ENCODE measurements around the gene DYNLT4. TPM values are rescaled to one million over a fixed set of nuclear protein-coding genes. Genes with fewer than 3 reads are reported as not detected.
A peak's percentile ranks its signal among the peaks of the same experiment; 100 is the strongest.

DYNLT4 gene, protein sequence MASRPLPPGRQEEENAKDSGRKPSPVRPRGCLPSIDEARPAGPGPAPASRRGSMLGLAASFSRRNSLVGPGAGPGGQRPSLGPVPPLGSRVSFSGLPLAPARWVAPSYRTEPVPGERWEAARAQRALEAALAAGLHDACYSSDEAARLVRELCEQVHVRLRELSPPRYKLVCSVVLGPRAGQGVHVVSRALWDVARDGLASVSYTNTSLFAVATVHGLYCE
- 10 to 100 TPM in 4 of 6 donors, 1 to 10 TPM in 2; 1.2 to 38.8 (median 10.9) TPM for total RNA-seq

DNA sequence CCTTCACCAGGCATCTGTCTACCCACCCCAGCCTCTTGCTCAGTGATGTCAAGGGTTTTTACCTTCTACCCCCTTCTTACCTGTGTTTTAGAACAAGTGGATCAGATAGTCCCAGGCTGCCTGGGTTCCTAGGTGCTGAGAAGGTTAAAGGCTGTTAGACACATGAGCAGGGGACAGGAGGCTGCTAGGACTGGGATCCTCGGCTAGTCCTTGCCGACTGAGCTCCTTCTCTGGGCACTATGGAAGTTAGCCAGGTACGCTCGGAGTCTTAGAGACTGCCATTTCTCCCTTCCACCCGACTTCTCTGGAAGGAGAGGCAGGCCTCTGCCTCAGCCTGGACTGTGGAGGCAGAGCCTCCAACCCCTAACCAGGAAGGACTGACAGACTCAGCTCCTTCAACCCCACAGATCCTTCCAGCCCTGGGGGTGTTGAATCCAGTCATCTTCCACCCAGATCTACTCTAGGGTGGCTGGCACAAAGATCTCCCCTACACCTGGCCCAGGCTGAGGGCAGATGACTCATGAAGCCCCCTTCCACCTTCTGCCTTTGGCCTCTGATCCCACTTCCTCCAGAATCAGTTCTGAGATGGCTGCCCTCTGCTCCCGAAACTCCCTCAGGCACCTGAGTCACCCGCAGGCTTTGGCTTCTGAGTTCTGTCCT is at the start of gene DYNLT4:
TSS of gene DYNLT4 (minus strand) at position 648 of the 660 bp plus-strand sequence. CDS start 683 bp downstream, outside the sequence.
- TF ChIP-seq EP300 (IDR thresholded peaks at IDR 0.05) (no peak), POLR2AphosphoS5 (IDR thresholded peaks at IDR 0.05) (no peak), POLR2A (IDR thresholded peaks at IDR 0.05) (peak in 1 of 4 donors; percentile 87)
- TF ChIP-seq, protein P1, sequence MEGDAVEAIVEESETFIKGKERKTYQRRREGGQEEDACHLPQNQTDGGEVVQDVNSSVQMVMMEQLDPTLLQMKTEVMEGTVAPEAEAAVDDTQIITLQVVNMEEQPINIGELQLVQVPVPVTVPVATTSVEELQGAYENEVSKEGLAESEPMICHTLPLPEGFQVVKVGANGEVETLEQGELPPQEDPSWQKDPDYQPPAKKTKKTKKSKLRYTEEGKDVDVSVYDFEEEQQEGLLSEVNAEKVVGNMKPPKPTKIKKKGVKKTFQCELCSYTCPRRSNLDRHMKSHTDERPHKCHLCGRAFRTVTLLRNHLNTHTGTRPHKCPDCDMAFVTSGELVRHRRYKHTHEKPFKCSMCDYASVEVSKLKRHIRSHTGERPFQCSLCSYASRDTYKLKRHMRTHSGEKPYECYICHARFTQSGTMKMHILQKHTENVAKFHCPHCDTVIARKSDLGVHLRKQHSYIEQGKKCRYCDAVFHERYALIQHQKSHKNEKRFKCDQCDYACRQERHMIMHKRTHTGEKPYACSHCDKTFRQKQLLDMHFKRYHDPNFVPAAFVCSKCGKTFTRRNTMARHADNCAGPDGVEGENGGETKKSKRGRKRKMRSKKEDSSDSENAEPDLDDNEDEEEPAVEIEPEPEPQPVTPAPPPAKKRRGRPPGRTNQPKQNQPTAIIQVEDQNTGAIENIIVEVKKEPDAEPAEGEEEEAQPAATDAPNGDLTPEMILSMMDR (IDR thresholded peaks at IDR 0.05) = no peak
- peak in 1 of 2 donors; percentile 0 for ATAC-seq (ENCODE audit: low FRiP score in 2 of 2)
- Histone ChIP-seq H3K27ac (peak within 1 kb of the TSS; percentile 93 to 99 (median 98)), H3K36me3 (peaks cover 17 to 49% (median 42%) of the 10 kb centered on the region in 4 donors), H3K27me3 (no peaks in the 10 kb centered on the region), H3K4me1 (peaks cover 75 to 95% (median 92%) of the 10 kb centered on the region in 4 donors), H3K9me3 (no peaks in the 10 kb centered on the region), H3K4me3 (peak within 1 kb of the TSS in 1 of 4 donors; percentile 31)
- DNase-seq = no peak
- WGBS, 2 donors = 0 to 61% methylated on average over 1 to 7 of the region's 7 CpGs

- Histone ChIP-seq H3K9me3 (no peaks in the 10 kb centered on the region), H3K27ac (no peak overlapping the region), H3K27me3 (no peaks in the 10 kb centered on the region), H3K4me3 (no peak overlapping the region), H3K36me3 (peaks cover 0 to 15% (median 3%) of the 10 kb centered on the region in 4 donors), H3K4me1 (no peaks in the 10 kb centered on the region)
- WGBS, 2 donors = 65 to 92% methylated on average over 7 of the region's 7 CpGs
- DNase-seq (peak in 1 of 2 donors; percentile 38), ATAC-seq (ENCODE audit: low FRiP score in 2 of 2) (peak in 1 of 2 donors; percentile 78)
- no peak for TF ChIP-seq POLR2AphosphoS5 (IDR thresholded peaks at IDR 0.05)
- TF ChIP-seq, protein P1 (IDR thresholded peaks at IDR 0.05) = peak in 4 of 6 experiments; percentile 14 to 48 (median 34)
Observed at GRCh38 chr1:44855742-44856141, 48.6 kb upstream of the DYNLT4 start.

GRCh38 chr1:44854970-44855369 is 47.8 kb upstream of the DYNLT4 start:
- WGBS, 2 donors = 65 to 68% methylated on average over 1 of the region's 1 CpG
- Histone ChIP-seq H3K4me3 (no peak overlapping the region), H3K27me3 (no peaks in the 10 kb centered on the region), H3K36me3 (peaks cover 0 to 22% (median 3%) of the 10 kb centered on the region in 4 donors), H3K27ac (no peak overlapping the region), H3K9me3 (no peaks in the 10 kb centered on the region), H3K4me1 (no peaks in the 10 kb centered on the region)
- ATAC-seq (ENCODE audit: low FRiP score in 2 of 2) (no peak), DNase-seq (no peak)
- no peak for TF ChIP-seq POLR2A (IDR thresholded peaks at IDR 0.05)
- TF ChIP-seq, protein P1 (IDR thresholded peaks at IDR 0.05) = no peak
- TF ChIP-seq EP300 (IDR thresholded peaks at IDR 0.05) = no peak
- TF ChIP-seq POLR2AphosphoS5 (IDR thresholded peaks at IDR 0.05) = no peak

- Histone ChIP-seq H3K4me1 (no peaks in the 10 kb centered on the region), H3K9me3 (no peaks in the 10 kb centered on the region), H3K4me3 (no peak overlapping the region), H3K27me3 (no peaks in the 10 kb centered on the region), H3K27ac (no peak overlapping the region), H3K36me3 (peaks cover 0 to 22% (median 3%) of the 10 kb centered on the region in 4 donors)
- TF ChIP-seq POLR2AphosphoS5 (IDR thresholded peaks at IDR 0.05) (no peak), POLR2A (IDR thresholded peaks at IDR 0.05) (no peak), EP300 (IDR thresholded peaks at IDR 0.05) (no peak)
- TF ChIP-seq, protein P1 (IDR thresholded peaks at IDR 0.05) = no peak
- WGBS, 2 donors = 96% methylated on average over 6 of the region's 6 CpGs
- ATAC-seq (ENCODE audit: low FRiP score in 2 of 2) = no peak
- no peak for DNase-seq
Observed at GRCh38 chr1:44853201-44853600, 46.0 kb upstream of the DYNLT4 start.
